Ovary (tissue), 9 donors: Measurements from ENCODE around the gene IGLL1. TPM values are rescaled to one million over a fixed set of nuclear protein-coding genes. Genes with fewer than 3 reads are reported as not detected.

Source experiments
- DNase-seq, 5 donors: peaks; one replicate each; pipeline ENCODE4 v3.0.0-alpha.2; 2019 to 2020
- H3K27ac ChIP-seq, 2 donors: fragments of 200-600 bp; one replicate each; pipeline versions ENCODE4 v1.5.1 to v1.8.0; 2019 to 2022
- H3K27me3 ChIP-seq: fragments of 200-600 bp; one replicate; pipeline ENCODE4 v1.8.0; 2022
- H3K36me3 ChIP-seq: fragments of 200-600 bp; sonication (generic); one replicate; pipeline ENCODE4 v1.5.1; 2019
- H3K4me1 ChIP-seq: one replicate; pipeline ENCODE4 v1.8.1; 2013; ENCODE audit warnings: mild to moderate bottlenecking, moderate library complexity; ENCODE audit not compliant: insufficient read depth
- H3K4me3 ChIP-seq: fragments of 200-600 bp; sonication (generic); one replicate; pipeline ENCODE4 v1.5.1; 2017
- H3K9me3 ChIP-seq, 2 donors: fragments of 200-600 bp in 1 of 2; sonication (generic) in 1 of 2; one replicate each; pipeline versions ENCODE4 v1.5.1 to v1.8.1; 2013 to 2019; ENCODE audit warnings: mild to moderate bottlenecking in 1 of 2, moderate library complexity in 1 of 2
- EP300 ChIP-seq: sonication (generic); formaldehyde crosslinking; IDR thresholded peaks from one replicate; pipeline ENCODE4 v1.6.1; 2017; ENCODE audit warnings: antibody characterized with exemption
- POLR2A ChIP-seq: fragments of 450-650 bp; IDR thresholded peaks from one replicate; pipeline ENCODE4 v1.6.1; 2017; ENCODE audit warnings: antibody characterized with exemption, mild to moderate bottlenecking, moderate library complexity
- WGBS, 3 donors: extraction: QIAGEN DNeasy Blood & Tissue Kit in 1 of 3; methylation state at CpG; one replicate each; pipeline versions ENCODE4 v1.1.5 to v1.1.7; 2013 to 2017; 5-methylcytosine and 5-hydroxymethylcytosine counted together
- intact Hi-C, 4 donors: fragments of 100-400 bp; cut with DNase I; formaldehyde crosslinking; loops; one replicate each; pipeline versions ENCODE4 v1.11.0 to v1.15.1; 2022 to 2023
- polyA plus RNA-seq, 2 donors: library from polyadenylated mRNA; stranded (reverse); fragments of 200-250 nt in 1 of 2; fragments of 350-450 nt in 1 of 2; fragmentation: Illumina TruSeq in 1 of 2; extraction: RNeasy Lipid Tissue Mini Kit (QIAGEN cat#74804) in 1 of 2; gene quantifications; one replicate each; pipeline ENCODE4 v1.2.3, GENCODE V29; 2013 to 2014
- total RNA-seq, 7 donors: library from RNA; depleted of rRNA in 2 of 7; stranded (reverse); fragments of >200 nt in 2 of 7; fragmentation: NEBNext Ultra II Directional in 3 of 7; extraction: Animal tissue kit (Norgen Biotek cat#: 25700) in 3 of 7; gene quantifications; one replicate each; pipeline versions ENCODE4 v1.1.0 to v1.2.4, GENCODE V29; 2016 to 2023
- TF ChIP-seq, protein P1 (sequence below), 3 donors: fragments of 450-650 bp in 2 of 3; fragments of 200-600 bp in 1 of 3; IDR thresholded peaks; one replicate each; pipeline versions ENCODE4 v1.5.1 to v1.8.0; 2016 to 2022; ENCODE audit warnings: antibody characterized with exemption in 3 of 3, mild to moderate bottlenecking in 1 of 3
- donor health status: DM: no; HTN: no; CAD: no; lungs with moderate emphysema.
- donor health status: DM: no; HTN: no; CAD: no.
- donor health status: Bipolar disorder and iron deficiency.
- donor health status: DM: yes; HTN: yes; CAD: no.
- donor health status: DM: no; HTN: no; CAD: no.
- donor health status: DM: yes; HTN: yes; CAD: no.

IGLL1 gene
- total and polyA plus RNA-seq, 9 donors = 0.34 TPM; not detected in 8

DNA sequence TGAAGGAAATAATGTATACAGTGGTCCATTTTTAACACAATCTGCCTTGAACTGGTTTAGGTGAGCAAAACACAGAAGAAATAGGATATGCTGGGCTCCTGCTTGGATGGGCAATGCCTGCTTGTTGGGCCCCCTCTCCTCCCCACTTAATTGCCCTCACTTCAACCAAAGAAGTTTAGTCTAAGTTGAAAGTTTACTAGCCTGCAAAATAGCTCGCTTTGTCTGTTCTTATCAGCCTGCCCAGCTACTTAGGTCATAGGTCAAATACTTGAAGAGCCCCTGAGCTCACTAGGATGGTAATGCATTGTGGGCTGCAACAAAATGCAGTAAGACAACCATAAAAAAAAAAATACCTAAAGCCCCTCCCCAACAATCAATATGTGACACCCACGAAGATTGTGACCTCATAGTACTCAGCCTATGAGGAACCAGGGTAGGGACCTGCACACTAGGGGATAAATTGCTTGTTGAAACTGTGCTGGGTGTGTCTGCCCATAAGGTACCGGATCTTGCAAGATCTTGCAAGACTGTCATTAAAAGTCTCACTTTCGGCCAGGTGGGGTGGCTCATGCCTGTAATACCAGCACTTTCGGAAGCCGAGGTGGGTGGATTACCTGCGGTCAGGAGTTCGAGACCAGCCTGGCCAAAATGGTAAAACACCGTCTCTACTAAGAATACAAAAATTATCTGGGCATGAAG lies 41.1 kb upstream of the IGLL1 start:
- intact Hi-C loops = no loop called here
- 85 to 92% (median 89%) methylated on average over 9 of the region's 9 CpGs for WGBS, 3 donors

DNA sequence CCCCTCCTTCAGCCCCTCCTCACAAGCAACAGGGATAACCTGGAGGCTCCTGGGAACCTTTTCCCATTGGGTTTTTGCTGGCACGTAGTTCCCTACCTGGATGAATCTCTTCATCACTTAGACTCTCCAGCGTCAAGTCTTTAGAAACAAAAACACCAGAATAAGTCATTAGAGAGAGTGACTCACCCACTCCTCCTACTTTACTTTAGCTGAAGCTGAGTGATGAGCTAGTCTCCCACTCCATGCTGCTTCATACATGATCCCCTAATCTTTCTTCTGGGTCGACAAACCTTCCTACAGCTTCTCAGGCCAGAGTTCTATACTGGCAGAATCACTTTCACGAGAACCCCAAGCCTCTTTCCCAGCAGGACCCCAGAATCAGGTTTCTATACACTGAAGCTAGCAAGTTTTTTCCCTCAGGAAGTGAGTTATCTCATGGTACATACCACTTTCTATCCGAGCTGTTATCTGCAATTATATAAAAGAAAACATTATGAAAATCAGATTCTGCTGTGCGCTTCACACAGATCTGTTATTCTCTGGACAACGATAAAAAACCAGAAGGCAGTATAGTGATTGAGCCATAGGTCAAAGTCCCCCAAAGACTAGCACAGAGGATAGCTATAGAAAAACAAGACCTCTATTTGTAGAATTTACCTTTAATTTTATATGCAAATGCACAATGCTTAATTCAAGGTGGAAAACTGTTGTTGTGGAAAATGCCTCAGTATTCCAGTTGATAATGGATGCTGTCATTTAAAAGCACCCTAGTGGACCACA lies 33.3 kb upstream of the IGLL1 start:
- DNase-seq = no peak
- no peaks in the 10 kb centered on the region for H3K9me3 ChIP-seq
- H3K36me3 ChIP-seq = no peaks in the 10 kb centered on the region
- H3K27me3 ChIP-seq = no peaks in the 10 kb centered on the region
- TF ChIP-seq POLR2A (no peak), EP300 (no peak)
- TF ChIP-seq, protein P1, sequence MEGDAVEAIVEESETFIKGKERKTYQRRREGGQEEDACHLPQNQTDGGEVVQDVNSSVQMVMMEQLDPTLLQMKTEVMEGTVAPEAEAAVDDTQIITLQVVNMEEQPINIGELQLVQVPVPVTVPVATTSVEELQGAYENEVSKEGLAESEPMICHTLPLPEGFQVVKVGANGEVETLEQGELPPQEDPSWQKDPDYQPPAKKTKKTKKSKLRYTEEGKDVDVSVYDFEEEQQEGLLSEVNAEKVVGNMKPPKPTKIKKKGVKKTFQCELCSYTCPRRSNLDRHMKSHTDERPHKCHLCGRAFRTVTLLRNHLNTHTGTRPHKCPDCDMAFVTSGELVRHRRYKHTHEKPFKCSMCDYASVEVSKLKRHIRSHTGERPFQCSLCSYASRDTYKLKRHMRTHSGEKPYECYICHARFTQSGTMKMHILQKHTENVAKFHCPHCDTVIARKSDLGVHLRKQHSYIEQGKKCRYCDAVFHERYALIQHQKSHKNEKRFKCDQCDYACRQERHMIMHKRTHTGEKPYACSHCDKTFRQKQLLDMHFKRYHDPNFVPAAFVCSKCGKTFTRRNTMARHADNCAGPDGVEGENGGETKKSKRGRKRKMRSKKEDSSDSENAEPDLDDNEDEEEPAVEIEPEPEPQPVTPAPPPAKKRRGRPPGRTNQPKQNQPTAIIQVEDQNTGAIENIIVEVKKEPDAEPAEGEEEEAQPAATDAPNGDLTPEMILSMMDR (IDR thresholded peaks at IDR 0.05) = no peak
- 69 to 77% (median 73%) methylated on average over 7 of the region's 7 CpGs for WGBS, 3 donors
- intact Hi-C loops = no loop called here
- no peak overlapping the region for H3K4me3 ChIP-seq
- H3K27ac ChIP-seq = no peak overlapping the region
- H3K4me1 ChIP-seq = no peaks in the 10 kb centered on the region

More for the DNA sequence above, 41.1 kb upstream of the IGLL1 start:
- no peaks in the 10 kb centered on the region for H3K9me3 ChIP-seq
- TF ChIP-seq EP300 = no peak
- no peak for TF ChIP-seq POLR2A
- TF ChIP-seq, protein P1 (IDR thresholded peaks at IDR 0.05) = no peak
- no peak overlapping the region for H3K27ac ChIP-seq
- no peaks in the 10 kb centered on the region for H3K36me3 ChIP-seq
- DNase-seq = no peak
- H3K4me3 ChIP-seq = no peak overlapping the region
- H3K27me3 ChIP-seq = no peaks in the 10 kb centered on the region
- no peaks in the 10 kb centered on the region for H3K4me1 ChIP-seq

DNA sequence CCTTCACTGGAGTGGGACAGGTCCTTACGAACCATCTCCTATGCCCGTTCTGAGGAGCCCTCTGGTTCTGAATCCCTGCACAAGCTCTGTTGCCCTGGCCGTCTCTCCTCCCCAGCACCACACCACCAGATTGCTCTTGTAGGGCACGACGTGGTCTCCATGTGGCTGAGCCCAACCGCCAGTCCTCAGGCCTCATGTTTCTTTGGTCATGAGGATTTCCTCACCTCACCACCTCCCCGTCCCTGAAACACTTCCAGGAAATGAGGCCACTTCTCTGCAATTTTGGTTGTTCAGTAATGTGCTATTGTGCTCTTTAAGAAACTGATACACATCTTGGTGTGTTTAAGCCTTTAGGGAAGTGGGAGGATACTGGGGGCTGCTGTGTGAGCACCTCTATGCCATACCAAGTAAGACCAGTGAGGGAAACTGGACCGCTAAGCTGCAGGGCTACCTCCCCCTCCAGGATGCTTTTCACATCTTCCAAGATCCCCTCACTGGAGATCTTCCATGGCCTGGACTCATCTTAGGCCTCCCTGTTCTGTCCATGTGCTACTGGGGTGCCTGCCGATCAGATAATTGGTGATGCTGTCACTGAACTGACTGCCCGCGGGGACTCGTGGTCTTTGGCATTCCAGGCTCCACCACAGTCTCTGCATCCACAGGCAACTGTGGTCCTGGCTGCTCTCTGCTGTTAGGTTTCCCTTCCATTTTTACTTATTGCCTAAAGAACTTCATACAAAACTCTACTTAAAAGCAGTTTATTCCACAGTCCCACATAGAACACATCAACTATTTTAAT lies 30.1 kb upstream of the IGLL1 start:
- no peak overlapping the region for H3K27ac ChIP-seq
- 79 to 83% (median 82%) methylated on average over 12 of the region's 12 CpGs for WGBS, 3 donors
- no peak overlapping the region for H3K4me3 ChIP-seq
- no peaks in the 10 kb centered on the region for H3K4me1 ChIP-seq
- TF ChIP-seq, protein P1 (IDR thresholded peaks at IDR 0.05) = no peak
- TF ChIP-seq POLR2A (no peak), EP300 (no peak)
- H3K36me3 ChIP-seq = no peaks in the 10 kb centered on the region
- no peaks in the 10 kb centered on the region for H3K27me3 ChIP-seq
- DNase-seq = no peak
- intact Hi-C loops = no loop called here
- no peaks in the 10 kb centered on the region for H3K9me3 ChIP-seq

DNA sequence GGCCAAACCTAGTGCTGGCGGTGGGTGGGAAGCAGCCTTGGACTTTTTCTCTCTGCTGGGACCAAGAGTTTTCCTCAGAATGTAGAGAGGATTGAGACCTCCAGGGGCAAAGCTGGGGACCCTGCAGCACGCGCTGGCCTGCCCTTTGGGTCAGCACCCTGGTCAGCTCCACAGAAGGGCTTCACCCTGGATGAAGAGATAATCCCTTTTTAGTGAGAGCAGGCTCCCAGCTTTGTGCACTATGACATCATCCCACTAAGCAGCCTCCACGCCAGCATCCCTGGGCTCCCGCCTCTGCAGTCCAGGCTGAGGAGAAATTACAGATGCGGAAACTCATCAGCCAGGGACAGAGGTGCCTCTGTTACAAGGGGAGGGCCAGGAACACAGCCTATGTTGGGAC lies 28.5 kb upstream of the IGLL1 start:
- no peak overlapping the region for H3K27ac ChIP-seq
- no peaks in the 10 kb centered on the region for H3K36me3 ChIP-seq
- no peak overlapping the region for H3K4me3 ChIP-seq
- intact Hi-C loops = no loop called here
- DNase-seq = no peak
- no peak for TF ChIP-seq EP300
- TF ChIP-seq POLR2A = no peak
- TF ChIP-seq, protein P1 (IDR thresholded peaks at IDR 0.05) = no peak
- H3K9me3 ChIP-seq = no peaks in the 10 kb centered on the region
- 70 to 82% (median 79%) methylated on average over 6 of the region's 6 CpGs for WGBS, 3 donors
- no peaks in the 10 kb centered on the region for H3K4me1 ChIP-seq
- H3K27me3 ChIP-seq = no peaks in the 10 kb centered on the region
